ENCODE results near the gene PKNOX1. TPM values are rescaled to one million over a fixed set of nuclear protein-coding genes. Genes with fewer than 3 reads are reported as not detected.

PKNOX1 gene
- total and polyA plus RNA-seq, 9 of the 15 experiments (the other 6 are each of a cell fraction or from before 2014, with no cell fraction given): 8.8 to 25.9 (median 13.2) TPM

- Histone ChIP-seq H3K27ac (ENCODE audit: extremely low read depth, low read depth, low read length) (no peak overlapping the region), H3K9me3 (replicated peaks; ENCODE audit: control insufficient read depth, insufficient read depth, low read depth, low read length) (no peaks in the 10 kb centered on the region), H3K79me2 (ENCODE audit: control insufficient read depth, insufficient read depth, low read length) (no peaks in the 10 kb centered on the region), H3K9me1 (ENCODE audit: control insufficient read depth, insufficient read depth, low read length) (no peaks in the 10 kb centered on the region), H3K36me3 (ENCODE audit: control insufficient read depth, insufficient read depth, low read length) (peaks cover 41% of the 10 kb centered on the region; the same call in 2 of the 3 replicates), H2AFZ (ENCODE audit: low read depth, low read length) (no peak overlapping the region), H3K4me2 (ENCODE audit: insufficient read depth, low read length) (no peak overlapping the region), H3K4me3 (no peak overlapping the region), H3K27me3 (ENCODE audit: control insufficient read depth in 2 of 2, insufficient read depth in 2 of 2, low read length in 2 of 2) (no peaks in the 10 kb centered on the region), H4K20me1 (replicated peaks; ENCODE audit: control insufficient read depth, insufficient read depth, low read length) (no peaks in the 10 kb centered on the region), H3K9ac (ENCODE audit: insufficient read depth in 1 of 2, low read depth in 2 of 2, low read length in 2 of 2) (no peak overlapping the region), H3K4me1 (replicated peaks in 1 of 2; ENCODE audit: control insufficient read depth in 2 of 2, insufficient read depth in 2 of 2, low read length in 2 of 2) (no peaks in the 10 kb centered on the region)
- FAIRE-seq (no peak), DNase-seq (ENCODE audit: extremely low read depth in 1 of 4, low spot score in 3 of 4) (no peak), ATAC-seq (no peak)
- in situ Hi-C loops (cut with MboI): no loop called here
- no TSS peak for BruUV-seq (replicated peaks)
- ChIA-PET POLR2A (interaction anchor here (0.6 to 1.5 kb wide), 3 partner anchors 12 to 176 kb away, joined by 3 to 5 read pairs (median 3); no protein-coding TSS in a partner anchor), CTCF (ENCODE audit: low intra/inter-chr PET ratio) (interaction anchor here (0.8 kb wide), 1 partner anchor 636 kb away, joined by 3 read pairs; no protein-coding TSS in a partner anchor)
- 86% methylated on average over 13 of the region's 13 CpGs for WGBS (ENCODE audit: insufficient coverage, low coverage, missing lambda C conversion rate)
- TF ChIP-seq TFE3 (CRISPR knock-in tag; IDR thresholded peaks at IDR 0.05) (no peak), RFX1 (IDR thresholded peaks at IDR 0.05) (peak; percentile 35; the same call in 1 of the 2 replicates), SAP30 (IDR thresholded peaks at IDR 0.05; ENCODE audit: borderline replicate concordance, insufficient read depth, low read depth, low read length, poor library complexity, severe bottlenecking) (no peak)
- intact Hi-C loops (cut with micrococcal nuclease): no loop called here
These were observed 42.4 kb downstream of the PKNOX1 start for GRCh38 chr21:43016728-43017127.

GRCh38 chr21:43018519-43018918 lies 44.2 kb downstream of the PKNOX1 start:
- Histone ChIP-seq H3K27ac (ENCODE audit: extremely low read depth, low read depth, low read length) (no peak overlapping the region), H2AFZ (ENCODE audit: low read depth, low read length) (no peak overlapping the region), H3K9me1 (ENCODE audit: control insufficient read depth, insufficient read depth, low read length) (no peaks in the 10 kb centered on the region), H3K79me2 (ENCODE audit: control insufficient read depth, insufficient read depth, low read length) (no peaks in the 10 kb centered on the region), H3K27me3 (ENCODE audit: control insufficient read depth in 2 of 2, insufficient read depth in 2 of 2, low read length in 2 of 2) (no peaks in the 10 kb centered on the region), H3K9ac (ENCODE audit: insufficient read depth in 1 of 2, low read depth in 2 of 2, low read length in 2 of 2) (peak overlapping the region in 1 of 2 experiments; percentile 4; a peak in 1 of 4 replicates), H3K9me3 (replicated peaks; ENCODE audit: control insufficient read depth, insufficient read depth, low read depth, low read length) (no peaks in the 10 kb centered on the region), H3K4me3 (no peak overlapping the region), H4K20me1 (replicated peaks; ENCODE audit: control insufficient read depth, insufficient read depth, low read length) (no peaks in the 10 kb centered on the region), H3K4me2 (ENCODE audit: insufficient read depth, low read length) (no peak overlapping the region), H3K4me1 (replicated peaks in 1 of 2; ENCODE audit: control insufficient read depth in 2 of 2, insufficient read depth in 2 of 2, low read length in 2 of 2) (no peaks in the 10 kb centered on the region), H3K36me3 (ENCODE audit: control insufficient read depth, insufficient read depth, low read length) (peaks cover 33% of the 10 kb centered on the region; the same call in 2 of the 3 replicates)
- no TSS peak for BruUV-seq (replicated peaks)
- DNase-seq (ENCODE audit: extremely low read depth in 1 of 4, low spot score in 3 of 4) (no peak), ATAC-seq (no peak), FAIRE-seq (no peak)
- in situ Hi-C loops (cut with MboI): no loop called here
- WGBS (ENCODE audit: insufficient coverage, low coverage, missing lambda C conversion rate): 75% methylated on average over 10 of the region's 10 CpGs
- POLR2A ChIA-PET: no interaction called here
- CTCF ChIA-PET (ENCODE audit: low intra/inter-chr PET ratio): no interaction called here
- intact Hi-C loops (cut with micrococcal nuclease): no loop called here
- TF ChIP-seq ZNF280A (IDR thresholded peaks at IDR 0.05; ENCODE audit: low read depth, partially characterized antibody) (no peak), MXD1 (CRISPR knock-in tag; IDR thresholded peaks at IDR 0.05; ENCODE audit: borderline replicate concordance, poor library complexity, severe bottlenecking) (no peak), MEF2D (tag; conservative IDR thresholded peaks at IDR 0.05; ENCODE audit: low read depth) (no peak), BCL6 (CRISPR knock-in tag; IDR thresholded peaks at IDR 0.05) (no peak), ZFPM2 (CRISPR knock-in tag; IDR thresholded peaks at IDR 0.05) (no peak), GATAD2A (IDR thresholded peaks at IDR 0.05) (no peak), NR3C1 (CRISPR knock-in tag; IDR thresholded peaks at IDR 0.05) (no peak), SIRT6 (IDR thresholded peaks at IDR 0.05; ENCODE audit: low read depth, low read length) (no peak)

Data from K562 (cell line).